Measurements from ENCODE around the gene PCF11.

The PCF11 gene

DNA sequence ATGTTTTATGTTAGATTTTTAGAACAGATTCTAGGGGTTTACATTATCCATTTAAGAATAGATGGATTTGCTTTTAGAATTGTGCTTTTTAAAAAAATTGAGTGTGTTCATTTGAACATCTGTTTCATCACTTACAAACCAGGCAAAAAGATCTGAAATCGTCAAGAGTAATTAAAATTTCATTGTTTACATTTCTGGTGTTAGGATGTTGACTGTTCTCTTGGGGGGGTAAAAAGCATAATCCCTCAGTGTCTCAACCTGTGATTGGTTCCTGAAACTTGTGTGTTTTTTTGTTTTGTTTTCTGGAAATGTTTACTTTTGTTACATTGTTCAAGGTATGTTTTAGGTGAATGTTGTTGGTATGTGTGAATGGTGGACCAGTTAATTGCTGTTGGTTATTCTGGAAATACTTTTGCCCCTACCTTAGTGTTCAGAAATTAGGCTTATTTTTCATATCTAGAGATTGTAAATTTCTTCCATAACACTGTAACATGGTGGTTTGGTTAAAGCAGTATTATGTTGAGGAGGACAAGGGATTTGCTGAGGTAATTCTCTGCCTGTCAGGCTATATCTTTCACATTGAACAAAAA lies 4.8 kb downstream of the PCF11 start:
- Mint-ChIP-seq H3K36me3 (peaks cover 57 to 69% of the 10 kb centered on the region in 2 donors), H3K27me3 (no peaks in the 10 kb centered on the region), H3K4me3 (peak overlapping the region; percentile 51 to 69), H3K4me1 (peaks cover 25 to 46% of the 10 kb centered on the region in 2 donors), H3K9me3 (no peaks in the 10 kb centered on the region), H3K27ac (peak overlapping the region; percentile 42)
- no peak for ATAC-seq (replicated peaks)
- no peak for DNase-seq

DNA sequence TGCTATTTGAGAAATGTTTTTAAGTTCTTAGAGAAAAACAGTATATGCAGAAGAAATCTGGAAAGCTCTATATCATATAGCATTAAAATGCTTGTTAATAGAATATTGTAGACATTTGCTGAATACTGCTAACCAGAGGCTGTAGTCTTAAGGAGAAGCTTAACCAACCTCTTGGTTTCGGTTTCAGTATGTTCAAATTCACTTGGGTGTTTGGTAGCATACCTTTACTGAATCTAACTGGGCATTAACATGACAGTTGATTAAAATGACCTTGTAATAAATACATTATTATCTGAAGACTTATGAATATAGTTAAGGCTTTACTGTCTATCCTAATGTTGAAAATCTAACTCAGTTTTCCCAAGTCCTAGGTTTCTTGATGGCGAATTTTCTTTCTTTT lies 5.4 kb downstream of the PCF11 start:
- ATAC-seq (replicated peaks), result peak; percentile 38 to 51
- DNase-seq, result no peak
- H3K27me3 Mint-ChIP-seq, result no peaks in the 10 kb centered on the region

DNA sequence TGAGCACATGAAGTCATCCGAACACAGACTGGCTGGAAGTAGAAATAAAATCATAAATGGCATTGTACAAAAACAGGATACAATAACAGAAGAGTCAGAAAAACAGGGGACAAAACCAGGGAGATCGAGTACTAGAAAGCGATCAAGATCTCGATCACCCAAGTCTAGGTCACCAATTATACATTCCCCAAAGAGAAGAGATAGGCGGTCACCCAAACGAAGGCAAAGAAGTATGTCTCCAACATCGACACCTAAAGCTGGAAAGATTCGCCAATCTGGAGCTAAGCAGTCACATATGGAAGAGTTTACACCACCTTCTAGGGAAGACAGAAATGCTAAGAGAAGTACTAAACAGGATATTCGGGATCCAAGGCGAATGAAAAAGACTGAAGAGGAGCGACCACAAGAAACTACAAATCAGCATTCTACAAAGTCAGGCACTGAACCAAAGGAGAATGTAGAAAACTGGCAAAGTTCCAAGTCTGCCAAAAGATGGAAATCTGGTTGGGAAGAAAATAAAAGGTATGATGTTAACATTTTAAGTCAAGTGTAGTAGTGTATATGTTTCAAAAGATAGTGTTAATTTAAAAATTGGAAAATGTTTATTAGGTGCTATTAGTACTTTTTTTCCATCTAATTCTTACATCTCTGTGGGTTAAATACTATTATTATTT lies 9.4 kb downstream of the PCF11 start:
- Mint-ChIP-seq H3K4me1 (peaks cover 42 to 60% of the 10 kb centered on the region in 2 donors), H3K27me3 (no peaks in the 10 kb centered on the region), H3K27ac (peak overlapping the region; percentile 6), H3K36me3 (peaks cover 49 to 60% of the 10 kb centered on the region in 2 donors), H3K4me3 (no peak overlapping the region), H3K9me3 (no peaks in the 10 kb centered on the region)
- DNase-seq, result no peak
- ATAC-seq (replicated peaks), result no peak

More for the DNA sequence above, 5.4 kb downstream of the PCF11 start:
- Mint-ChIP-seq H3K9me3 (no peaks in the 10 kb centered on the region), H3K4me3 (peak overlapping the region in 1 of 2 donors; percentile 69), H3K4me1 (peaks cover 26 to 47% of the 10 kb centered on the region in 2 donors), H3K36me3 (peaks cover 54 to 65% of the 10 kb centered on the region in 2 donors), H3K27ac (no peak overlapping the region)

DNA sequence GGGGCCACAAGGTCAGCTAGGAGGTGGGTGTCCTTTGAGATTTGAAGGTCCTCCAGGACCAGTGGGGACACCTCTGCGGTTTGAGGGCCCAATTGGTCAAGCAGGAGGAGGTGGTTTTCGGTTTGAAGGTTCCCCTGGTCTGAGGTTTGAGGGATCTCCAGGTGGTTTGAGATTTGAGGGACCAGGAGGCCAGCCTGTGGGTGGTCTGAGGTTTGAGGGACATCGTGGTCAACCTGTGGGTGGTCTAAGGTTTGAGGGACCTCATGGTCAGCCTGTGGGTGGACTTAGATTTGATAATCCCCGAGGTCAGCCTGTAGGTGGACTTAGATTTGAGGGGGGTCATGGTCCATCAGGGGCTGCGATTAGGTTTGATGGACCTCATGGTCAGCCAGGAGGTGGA lies 11.8 kb downstream of the PCF11 start:
- H3K27me3 Mint-ChIP-seq, result no peaks in the 10 kb centered on the region
- peaks cover 44 to 70% of the 10 kb centered on the region in 2 donors for H3K4me1 Mint-ChIP-seq
- ATAC-seq (replicated peaks) (no peak), DNase-seq (no peak)
- no peaks in the 10 kb centered on the region for H3K9me3 Mint-ChIP-seq
- H3K27ac Mint-ChIP-seq, result peak overlapping the region; percentile 62
- H3K4me3 Mint-ChIP-seq, result peak overlapping the region; percentile 41 to 59
- peaks cover 54 to 61% of the 10 kb centered on the region in 2 donors for H3K36me3 Mint-ChIP-seq

DNA sequence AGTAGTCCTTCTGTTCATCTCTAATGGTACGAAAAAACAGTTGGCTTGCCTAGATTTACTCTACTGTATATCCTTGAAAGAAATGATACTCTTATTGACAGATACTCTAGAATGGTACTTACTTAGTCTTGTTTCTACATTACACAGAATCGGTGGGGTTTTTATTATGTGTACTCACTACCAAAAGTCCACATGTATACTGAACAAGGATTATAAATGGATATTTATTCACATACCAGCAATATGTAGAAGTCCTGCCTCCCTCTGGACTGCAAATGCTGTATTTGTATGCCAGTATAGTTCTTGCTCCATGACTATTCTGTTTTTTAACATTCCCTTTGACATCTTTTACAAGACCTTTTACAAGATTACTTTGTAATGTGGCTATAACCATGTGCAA lies 13.9 kb downstream of the PCF11 start:
- peaks cover 48 to 79% of the 10 kb centered on the region in 2 donors for H3K4me1 Mint-ChIP-seq
- no peak overlapping the region for H3K27ac Mint-ChIP-seq
- DNase-seq (no peak), ATAC-seq (replicated peaks) (no peak)
- H3K9me3 Mint-ChIP-seq, result no peaks in the 10 kb centered on the region
- peaks cover 47 to 54% of the 10 kb centered on the region in 2 donors for H3K36me3 Mint-ChIP-seq
- peak overlapping the region; percentile 46 to 63 for H3K4me3 Mint-ChIP-seq
- H3K27me3 Mint-ChIP-seq, result no peaks in the 10 kb centered on the region

DNA sequence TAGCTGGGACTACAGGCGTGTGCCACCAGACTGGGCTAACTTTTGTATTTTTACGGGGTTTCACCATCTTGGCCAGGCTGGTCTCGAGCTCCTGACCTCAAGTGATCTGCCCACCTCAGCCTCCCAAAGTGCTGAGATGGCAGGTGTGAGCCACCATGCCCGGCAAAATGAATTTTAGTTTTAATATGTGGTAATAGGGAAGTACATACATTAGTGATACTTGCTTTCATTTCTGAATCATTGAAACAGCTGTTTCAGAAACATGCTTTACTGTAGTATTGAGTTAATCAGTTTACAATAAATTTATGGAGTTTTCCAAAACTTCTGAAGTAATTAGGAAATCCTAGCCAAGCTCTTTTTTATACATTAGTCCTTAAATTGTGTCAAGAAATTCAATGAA lies 15.6 kb downstream of the PCF11 start:
- Mint-ChIP-seq H3K4me1 (peaks cover 45 to 76% of the 10 kb centered on the region in 2 donors), H3K27me3 (no peaks in the 10 kb centered on the region), H3K27ac (peak overlapping the region; percentile 67), H3K36me3 (peaks cover 42 to 51% of the 10 kb centered on the region in 2 donors), H3K4me3 (peak overlapping the region in 1 of 2 donors; percentile 53), H3K9me3 (no peaks in the 10 kb centered on the region)
- DNase-seq, result no peak
- peak in 1 of 2 donors; percentile 21 for ATAC-seq (replicated peaks)

DNA sequence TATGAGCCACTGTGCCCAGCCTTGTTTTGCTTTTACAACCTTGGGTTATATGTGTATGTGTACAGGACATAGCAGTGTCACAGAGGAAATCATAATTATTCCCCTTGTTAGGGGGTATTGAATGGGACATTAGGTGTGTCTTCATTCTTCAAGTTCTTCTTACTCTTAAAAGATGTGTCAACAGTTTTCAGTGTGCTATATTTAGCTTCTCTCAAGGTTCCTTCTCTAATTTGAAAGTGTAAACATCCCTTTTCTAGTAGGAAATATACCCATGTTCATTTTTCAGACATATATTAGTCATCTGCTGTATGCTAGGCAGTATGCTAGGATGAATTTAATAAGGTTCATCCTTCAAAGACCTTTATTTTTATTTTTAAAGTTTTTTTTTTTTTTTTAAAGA lies 17.1 kb downstream of the PCF11 start:
- Mint-ChIP-seq H3K27me3 (no peaks in the 10 kb centered on the region), H3K4me3 (no peak overlapping the region), H3K36me3 (peaks cover 31 to 36% of the 10 kb centered on the region in 2 donors), H3K4me1 (peaks cover 34 to 65% of the 10 kb centered on the region in 2 donors), H3K27ac (no peak overlapping the region), H3K9me3 (no peaks in the 10 kb centered on the region)
- DNase-seq (no peak), ATAC-seq (replicated peaks) (peak; percentile 77 to 81)

DNA sequence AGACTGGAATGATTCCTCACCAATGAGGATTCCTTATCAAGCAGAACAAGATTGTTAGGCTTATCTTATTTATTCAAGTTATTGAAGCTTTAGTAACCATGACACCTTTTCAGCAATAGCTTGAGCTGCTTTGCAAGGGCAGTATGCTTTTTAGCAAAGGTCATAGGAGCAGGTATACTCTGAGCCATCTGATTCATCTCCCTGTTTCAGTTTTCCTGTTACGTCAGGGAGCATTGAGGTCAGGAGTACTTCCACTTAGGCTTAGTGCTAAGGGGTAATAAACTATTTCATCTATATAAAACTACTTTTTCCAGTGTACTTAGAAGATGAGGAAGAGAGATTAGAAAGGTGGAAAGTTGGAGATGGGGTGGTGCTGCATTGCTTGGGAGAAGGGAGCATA lies 18.9 kb downstream of the PCF11 start:
- no peak overlapping the region for H3K4me3 Mint-ChIP-seq
- peaks cover 28 to 30% of the 10 kb centered on the region in 2 donors for H3K36me3 Mint-ChIP-seq
- no peak overlapping the region for H3K27ac Mint-ChIP-seq

DNA sequence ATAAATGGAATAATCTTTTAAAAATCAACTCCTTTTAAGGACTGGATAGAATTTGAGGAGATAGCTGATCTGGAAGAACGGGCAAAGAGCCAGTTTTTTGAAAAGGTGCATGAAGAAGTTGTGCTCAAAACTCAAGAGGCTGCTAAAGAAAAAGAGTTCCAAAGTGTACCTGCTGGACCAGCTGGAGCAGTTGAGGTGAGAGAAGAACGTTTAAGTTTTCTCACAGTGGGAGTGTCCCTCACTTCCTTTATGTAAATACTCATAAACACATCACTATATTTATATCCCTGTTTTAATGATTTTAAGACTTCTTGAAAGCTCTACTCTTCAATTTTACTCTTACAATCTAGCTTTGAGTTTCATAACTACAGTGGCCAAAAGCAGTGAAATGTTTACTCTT lies 24.9 kb downstream of the PCF11 start:
- H3K36me3 Mint-ChIP-seq, result peaks cover 24 to 28% of the 10 kb centered on the region in 2 donors
- no peak for DNase-seq
- peaks cover 0 to 6% of the 10 kb centered on the region in 2 donors for H3K4me1 Mint-ChIP-seq
- H3K9me3 Mint-ChIP-seq, result peaks cover 3% of the 10 kb centered on the region in 2 donors
- H3K27ac Mint-ChIP-seq, result no peak overlapping the region
- no peak for ATAC-seq (replicated peaks)
- H3K27me3 Mint-ChIP-seq, result no peaks in the 10 kb centered on the region
- H3K4me3 Mint-ChIP-seq, result no peak overlapping the region

More for the DNA sequence above, 18.9 kb downstream of the PCF11 start:
- H3K9me3 Mint-ChIP-seq, result no peaks in the 10 kb centered on the region
- peaks cover 24 to 53% of the 10 kb centered on the region in 2 donors for H3K4me1 Mint-ChIP-seq
- DNase-seq, result no peak
- ATAC-seq (replicated peaks), result no peak
- no peaks in the 10 kb centered on the region for H3K27me3 Mint-ChIP-seq

DNA sequence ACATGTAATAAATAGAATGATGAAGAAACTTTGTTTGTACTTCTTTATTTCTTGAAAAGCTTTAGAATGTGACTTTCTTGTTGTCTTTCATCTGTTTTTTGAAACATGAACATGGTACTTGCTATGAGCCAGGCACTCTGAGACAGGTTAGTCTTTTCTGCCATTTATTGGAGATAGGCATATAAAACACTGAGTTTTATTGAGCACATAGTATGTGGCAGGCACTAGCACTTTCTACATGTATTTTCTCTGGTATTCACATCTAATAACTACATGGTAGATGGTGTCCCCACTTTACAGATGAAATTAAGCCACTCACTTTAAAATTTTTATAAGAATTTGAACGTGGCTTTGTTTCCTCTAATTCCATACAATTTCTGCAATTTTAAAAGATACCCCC lies 28.8 kb downstream of the PCF11 start:
- Mint-ChIP-seq H3K4me3 (no peak overlapping the region), H3K9me3 (peaks cover 3 to 4% of the 10 kb centered on the region in 2 donors), H3K36me3 (peaks cover 31 to 57% of the 10 kb centered on the region in 2 donors), H3K27me3 (no peaks in the 10 kb centered on the region), H3K4me1 (no peaks in the 10 kb centered on the region), H3K27ac (no peak overlapping the region)
- DNase-seq (no peak), ATAC-seq (replicated peaks) (no peak)

DNA sequence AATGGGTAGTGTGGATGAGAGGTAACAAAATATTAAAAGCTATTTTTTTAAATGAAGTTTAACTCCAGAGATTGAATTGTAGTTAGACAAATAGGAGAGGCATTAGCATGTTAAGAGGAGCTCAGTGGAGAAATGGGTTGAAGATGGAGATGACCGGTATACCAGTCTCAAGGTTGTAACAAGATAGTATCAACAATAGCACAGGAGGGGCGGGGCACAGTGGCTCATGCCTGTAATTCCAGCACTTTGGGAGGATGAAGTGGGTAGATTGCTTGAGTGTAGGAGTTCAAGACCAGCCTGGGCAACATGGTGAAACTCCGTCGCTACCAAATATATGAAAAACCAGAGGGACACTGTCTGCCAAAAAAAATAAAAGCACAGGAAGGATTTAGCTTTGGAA lies 30.5 kb downstream of the PCF11 start:
- H3K27ac Mint-ChIP-seq, result no peak overlapping the region

DNA sequence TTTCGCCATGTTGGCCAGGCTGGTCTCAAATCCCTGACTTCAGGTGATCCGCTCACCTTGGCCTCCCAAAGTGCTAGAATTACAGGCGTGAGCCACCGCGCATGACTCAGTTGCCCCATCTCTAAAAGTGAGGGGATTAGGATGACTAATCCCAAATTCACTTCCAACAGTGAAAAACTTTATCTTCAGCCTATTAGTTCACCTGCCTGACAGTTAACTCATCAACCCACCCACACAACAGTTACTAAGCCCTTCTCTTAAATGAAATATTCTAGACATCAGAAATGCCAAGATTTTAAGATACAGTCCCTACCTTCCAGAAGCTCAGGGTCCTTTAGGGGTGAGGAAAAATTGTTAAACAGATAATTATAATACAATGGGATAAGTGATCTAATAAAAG lies 34.6 kb downstream of the PCF11 start:
- Mint-ChIP-seq H3K36me3 (peaks cover 24 to 41% of the 10 kb centered on the region in 2 donors), H3K9me3 (peaks cover 3 to 4% of the 10 kb centered on the region in 2 donors), H3K4me1 (peaks cover 22 to 29% of the 10 kb centered on the region in 2 donors), H3K27ac (no peak overlapping the region), H3K4me3 (no peak overlapping the region), H3K27me3 (no peaks in the 10 kb centered on the region)
- no peak for ATAC-seq (replicated peaks)
- DNase-seq, result no peak

More for the DNA sequence above, 30.5 kb downstream of the PCF11 start:
- ATAC-seq (replicated peaks) (peak in 1 of 2 donors; percentile 16), DNase-seq (no peak)
- no peaks in the 10 kb centered on the region for H3K27me3 Mint-ChIP-seq
- H3K9me3 Mint-ChIP-seq, result peaks cover 3 to 4% of the 10 kb centered on the region in 2 donors
- peaks cover 30 to 53% of the 10 kb centered on the region in 2 donors for H3K36me3 Mint-ChIP-seq
- no peak overlapping the region for H3K4me3 Mint-ChIP-seq
- H3K4me1 Mint-ChIP-seq, result peaks cover 3% of the 10 kb centered on the region in 2 donors

DNA sequence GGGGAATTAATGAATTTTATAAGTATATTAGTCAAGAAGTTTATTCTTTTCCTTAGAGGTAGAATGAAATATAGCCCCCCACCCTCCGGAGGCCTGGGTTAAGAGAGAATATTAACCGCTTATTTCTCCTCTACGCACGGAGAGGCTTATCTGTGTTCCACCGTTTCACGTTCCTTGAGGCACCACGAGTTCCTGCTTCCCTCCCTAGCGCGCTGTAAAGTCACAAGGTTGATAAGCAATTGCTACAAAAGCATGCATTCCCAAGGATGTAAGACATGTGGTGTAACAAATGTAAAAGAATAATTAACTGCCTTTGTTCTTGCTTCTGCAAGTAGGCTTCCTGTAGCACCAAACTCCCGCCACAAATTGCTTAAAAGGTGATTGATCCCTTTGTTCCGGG lies 35.1 kb downstream of the PCF11 start:
- DNase-seq (no peak), ATAC-seq (replicated peaks) (no peak)

DNA sequence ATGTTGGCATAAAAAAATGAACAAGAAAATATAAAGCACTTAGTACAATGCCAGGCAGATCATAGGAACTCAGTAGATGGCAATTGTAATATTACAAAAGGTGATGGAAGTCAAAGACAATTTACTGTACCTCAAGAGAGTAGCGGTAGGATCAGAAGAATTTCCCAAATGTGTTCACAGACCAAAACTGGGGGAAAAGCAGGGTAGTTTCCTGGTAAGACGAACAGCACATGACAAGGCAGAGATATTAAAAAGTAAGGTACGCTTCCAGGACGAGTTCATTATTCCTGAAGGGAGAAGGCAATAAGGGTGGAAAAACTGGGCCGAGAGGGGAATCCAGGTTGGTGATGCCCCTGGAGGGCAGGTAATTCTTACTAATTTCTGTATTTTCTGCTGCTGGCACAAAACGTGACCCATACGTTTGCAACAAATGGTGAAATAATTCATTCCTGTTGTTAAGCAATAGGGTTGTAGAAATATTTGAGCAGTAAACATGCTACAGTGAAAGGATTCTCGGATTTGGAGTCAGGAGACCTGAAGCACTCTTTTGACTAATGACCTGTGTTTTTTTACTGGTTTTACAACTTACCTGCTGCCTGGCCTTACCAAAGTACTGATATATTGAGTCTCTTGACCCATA lies 35.8 kb downstream of the PCF11 start:
- peak overlapping the region; percentile 99 for H3K27ac Mint-ChIP-seq
- peak overlapping the region; percentile 96 to 99 for H3K4me3 Mint-ChIP-seq
- no peaks in the 10 kb centered on the region for H3K27me3 Mint-ChIP-seq
- H3K9me3 Mint-ChIP-seq, result no peaks in the 10 kb centered on the region
- peaks cover 26 to 37% of the 10 kb centered on the region in 2 donors for H3K4me1 Mint-ChIP-seq
- peaks cover 16 to 29% of the 10 kb centered on the region in 2 donors for H3K36me3 Mint-ChIP-seq
- no peak for DNase-seq
- no peak for ATAC-seq (replicated peaks)

More for the DNA sequence above, 35.1 kb downstream of the PCF11 start:
- Mint-ChIP-seq H3K27ac (peak overlapping the region; percentile 77), H3K9me3 (no peaks in the 10 kb centered on the region), H3K27me3 (no peaks in the 10 kb centered on the region), H3K36me3 (peaks cover 20 to 36% of the 10 kb centered on the region in 2 donors), H3K4me3 (peak overlapping the region; percentile 96 to 99), H3K4me1 (peaks cover 25 to 34% of the 10 kb centered on the region in 2 donors)

All from stimulated activated naive B cell treated with anti-CD40 and anti-IgM and Interleukin-4, amounts not matched to agents 10 μg/mL and 1 μg/mL and 100 μg/mL, for 72 hours (primary cell).